GM21528 (cell line): Measurements from ENCODE around the gene LRRC9.

Experiments
- ATAC-seq: cut with Tn5 transposase; IDR thresholded peaks from one replicate; pipeline ENCODE4 v1.9.1; 2021; ENCODE audit warnings: mild to moderate bottlenecking, moderate library complexity; ENCODE audit not compliant: unreplicated experiment, low FRiP score

The LRRC9 gene

DNA sequence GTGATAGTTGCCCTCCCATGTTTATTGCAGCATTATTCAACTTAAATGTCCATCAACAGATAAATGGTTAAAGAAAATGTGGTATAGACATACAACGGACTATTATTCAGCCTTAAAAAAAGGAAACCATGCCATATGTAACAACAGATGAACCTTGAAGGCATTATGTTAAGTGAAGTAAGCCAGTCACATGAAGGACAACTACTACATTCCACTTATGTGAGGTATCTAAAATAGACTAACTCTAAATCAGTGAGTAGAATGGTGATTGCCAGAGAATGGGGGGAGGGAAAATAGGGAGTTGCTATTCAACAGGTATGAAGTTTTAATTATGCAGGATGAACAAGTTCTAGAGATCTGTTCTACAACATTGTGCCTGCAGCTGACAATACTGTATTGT is 181.8 kb downstream of the LRRC9 start:
- no peak for ATAC-seq

DNA sequence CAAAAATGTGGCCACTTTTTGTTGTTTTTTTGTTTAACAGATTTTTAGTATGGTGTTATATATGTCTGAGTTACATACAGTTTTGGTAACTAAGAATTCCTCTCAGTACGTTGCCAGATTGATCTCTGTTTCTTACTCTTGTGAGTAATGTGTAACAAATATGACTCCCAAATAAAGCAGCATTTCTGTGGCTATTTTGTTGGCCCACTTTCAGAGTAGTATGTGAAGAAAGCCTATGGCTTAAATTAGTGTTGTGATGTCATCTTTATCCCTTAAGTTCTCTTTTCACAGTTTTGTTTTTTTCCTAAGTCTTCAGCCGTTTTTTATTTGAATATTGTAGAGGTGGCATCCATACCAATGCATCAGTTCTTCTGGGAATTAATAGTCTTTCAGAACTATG is 182.4 kb downstream of the LRRC9 start:
- no peak for ATAC-seq

DNA sequence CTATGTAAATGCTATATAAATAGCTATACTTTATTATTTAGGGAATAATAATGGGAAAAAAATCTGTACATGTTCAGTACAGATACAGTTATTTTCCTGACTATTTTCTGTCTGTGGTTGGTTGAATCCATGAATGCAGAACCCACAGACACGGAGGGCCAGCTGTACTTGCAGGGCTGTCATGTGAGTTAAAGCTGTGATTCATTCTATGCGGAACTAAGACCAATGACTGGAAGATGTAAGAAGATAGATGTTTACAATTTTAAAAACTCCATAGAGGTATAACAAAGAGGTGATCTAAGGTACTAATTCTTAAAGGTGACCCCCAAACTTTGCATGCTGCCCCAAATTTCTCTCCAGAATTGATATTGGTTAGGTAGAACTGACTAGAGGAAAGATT is 186.4 kb downstream of the LRRC9 start:
- ATAC-seq, result no peak

DNA sequence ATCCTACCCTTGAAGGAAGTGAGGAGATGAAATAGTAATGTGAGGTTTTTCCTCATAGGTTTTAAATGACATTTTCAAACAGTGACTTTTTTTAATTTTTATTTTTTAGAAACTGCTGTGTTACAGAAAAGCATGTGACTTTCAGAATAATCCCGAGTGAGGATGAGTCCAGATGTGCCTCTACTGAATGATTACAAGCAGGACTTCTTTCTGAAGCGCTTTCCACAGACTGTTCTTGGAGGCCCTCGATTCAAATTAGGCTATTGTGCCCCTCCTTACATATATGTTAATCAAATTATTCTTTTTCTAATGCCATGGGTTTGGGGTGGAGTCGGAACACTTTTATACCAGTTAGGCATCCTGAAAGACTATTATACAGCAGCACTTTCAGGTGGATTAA is 187.5 kb downstream of the LRRC9 start:
- ATAC-seq, result no peak

DNA sequence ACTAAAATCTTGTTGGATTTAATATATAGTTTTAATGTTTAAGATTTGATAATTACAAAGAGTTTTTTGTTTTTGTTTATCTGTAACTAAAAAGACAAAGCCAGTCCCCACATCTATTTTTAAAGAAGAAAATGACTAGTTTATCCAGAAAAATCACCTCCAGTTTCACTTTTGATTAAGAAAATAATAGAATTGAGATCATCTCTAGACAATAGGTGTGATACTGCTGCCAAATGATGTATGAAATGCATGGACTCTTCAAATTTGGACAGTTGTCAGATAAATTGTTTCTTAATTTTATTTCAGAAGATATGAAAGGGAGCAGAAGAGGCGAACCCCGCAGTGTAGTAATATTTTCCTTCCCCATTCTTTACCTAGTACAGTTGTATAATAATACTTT is 191.8 kb downstream of the LRRC9 start:
- no peak for ATAC-seq
